GM12878 (cell line): ENCODE results near the gene DIMT1. TPM values are rescaled to one million over a fixed set of nuclear protein-coding genes. Genes with fewer than 3 reads are reported as not detected.
A peak's percentile ranks its signal among the peaks of the same experiment; 100 is the strongest.

Experiments used
- ATF7 ChIP-seq: fragments of 450-650 bp; IDR thresholded peaks from 2 replicates; pipeline ENCODE4 v1.6.1; 2016; ENCODE audit warnings: low read depth, mild to moderate bottlenecking
- BACH1 ChIP-seq: fragments of 450-650 bp; IDR thresholded peaks from 2 replicates; pipeline ENCODE4 v1.6.1; 2017; ENCODE audit warnings: mild to moderate bottlenecking, borderline replicate concordance
- BMI1 ChIP-seq: fragments of 450-650 bp; IDR thresholded peaks from 2 replicates; pipeline ENCODE4 v1.6.1; 2016; ENCODE audit warnings: mild to moderate bottlenecking, moderate library complexity, borderline replicate concordance
- E2F4 ChIP-seq: IDR thresholded peaks from 2 replicates; pipeline ENCODE4 v1.6.1; 2012; ENCODE audit warnings: low read depth, low read length, improper control_type of control experiment
- ESRRA ChIP-seq: IDR thresholded peaks from 2 replicates; pipeline ENCODE4 v1.6.1; 2012; ENCODE audit warnings: mild to moderate bottlenecking, low read length, improper control_type of control experiment
- FOXK2 ChIP-seq: fragments of 450-650 bp; IDR thresholded peaks from 2 replicates; pipeline ENCODE4 v1.6.1; 2017; ENCODE audit warnings: mild to moderate bottlenecking, moderate library complexity
- GABPA ChIP-seq: IDR thresholded peaks from 2 replicates; pipeline ENCODE4 v1.6.1; 2014; ENCODE audit warnings: antibody characterized with exemption, low read depth, mild to moderate bottlenecking, inconsistent platforms
- GATAD2B ChIP-seq: fragments of 450-650 bp; conservative IDR thresholded peaks from 2 replicates; pipeline ENCODE4 v1.6.1; 2017; ENCODE audit warnings: low read depth, mild to moderate bottlenecking, moderate library complexity
- HCFC1 ChIP-seq: fragments of 150-350 bp; IDR thresholded peaks from 2 replicates; pipeline ENCODE4 v1.6.1; 2014; ENCODE audit warnings: low read length
- HDAC6 ChIP-seq: fragments of 200-600 bp; sonication (generic); IDR thresholded peaks from one replicate; pipeline ENCODE4 v1.8.0; 2017; ENCODE audit warnings: antibody characterized with exemption; ENCODE audit not compliant: unreplicated experiment
- JUND ChIP-seq: IDR thresholded peaks from 2 replicates; pipeline ENCODE4 v1.6.1; 2012; ENCODE audit warnings: low read depth, mild to moderate bottlenecking, low read length, improper control_type of control experiment, moderate library complexity
- MTA3 ChIP-seq: IDR thresholded peaks from 2 replicates; pipeline ENCODE4 v1.6.1; 2012; ENCODE audit warnings: low read length, inconsistent platforms, borderline replicate concordance
- MXI1 ChIP-seq: fragments of 150-350 bp; IDR thresholded peaks from 2 replicates; pipeline ENCODE4 v1.6.1; 2011; ENCODE audit warnings: low read depth, mild to moderate bottlenecking, inconsistent platforms, low read length, improper control_type of control experiment
- MYC ChIP-seq: IDR thresholded peaks from 2 replicates; pipeline ENCODE4 v1.6.1; 2011; ENCODE audit warnings: mild to moderate bottlenecking, low read length, moderate library complexity, inconsistent platforms; ENCODE audit not compliant: insufficient read depth, insufficient replicate concordance, insufficient read length, severe bottlenecking
- NBN ChIP-seq: fragments of 450-650 bp; IDR thresholded peaks from 2 replicates; pipeline ENCODE4 v1.6.1; 2016
- NR2F1 ChIP-seq: fragments of 450-650 bp; conservative IDR thresholded peaks from 2 replicates; pipeline ENCODE4 v1.6.1; 2017; ENCODE audit warnings: mild to moderate bottlenecking
- NRF1 ChIP-seq: conservative IDR thresholded peaks from 2 replicates; pipeline ENCODE4 v1.6.1; 2011; ENCODE audit warnings: mild to moderate bottlenecking, low read depth, low read length, improper control_type of control experiment
- PAX5 ChIP-seq: IDR thresholded peaks from 2 replicates; pipeline ENCODE4 v1.6.1; 2011; ENCODE audit warnings: low read depth, low read length, borderline replicate concordance
- PAX8 ChIP-seq: fragments of 450-650 bp; IDR thresholded peaks from 2 replicates; pipeline ENCODE4 v1.6.1; 2017; ENCODE audit warnings: mild to moderate bottlenecking, moderate library complexity
- PKNOX1 ChIP-seq: fragments of 450-650 bp; IDR thresholded peaks from 2 replicates; pipeline ENCODE4 v1.6.1; 2016; ENCODE audit warnings: mild to moderate bottlenecking
- PML ChIP-seq: IDR thresholded peaks from 2 replicates; pipeline ENCODE4 v1.6.1; 2012; ENCODE audit warnings: low read length, inconsistent platforms
- RCOR1 ChIP-seq: conservative IDR thresholded peaks from 2 replicates; pipeline ENCODE4 v1.6.1; 2012; ENCODE audit warnings: low read depth, low read length, improper control_type of control experiment
- SREBF2 ChIP-seq: IDR thresholded peaks from 2 replicates; pipeline ENCODE4 v1.6.1; 2012; ENCODE audit warnings: mild to moderate bottlenecking, low read length
- ZNF592 ChIP-seq: fragments of 450-650 bp; IDR thresholded peaks from 2 replicates; pipeline ENCODE4 v1.6.1; 2017; ENCODE audit warnings: mild to moderate bottlenecking, moderate library complexity
- polyA plus RNA-seq, 11 experiments: library from polyadenylated mRNA; depleted of rRNA in 4 of 11; unstranded in 6 of 11; stranded (reverse) in 5 of 11; fragments of >200 nt; fragmentation: Nextera tagmentation in 4 of 11; fragmentation: Illumina TruSeq in 1 of 11; extraction: Ambion mirVana in 4 of 11; extraction: Trizol in 1 of 11; gene quantifications; 1 replicate in 1 of 11; 2 replicates in 10 of 11; pipeline versions ENCODE4 v1.2.1 to v1.2.3, GENCODE V29; 2011 to 2016; ENCODE audit warnings: inconsistent platforms in 2 of 11, missing spikeins in 2 of 11, low read depth in 1 of 11
- total RNA-seq, 4 experiments: library from RNA; depleted of rRNA in 3 of 4; stranded (reverse); fragments of >200 nt in 3 of 4; fragmentation: Illumina TruSeq in 1 of 4; extraction: Trizol in 1 of 4; gene quantifications; 2 replicates each; pipeline versions ENCODE4 v1.2.1 to v1.2.3, GENCODE V29; 2013 to 2021
- TF ChIP-seq, protein P1 (sequence below): fragments of 450-650 bp; IDR thresholded peaks from 2 replicates; pipeline ENCODE4 v1.6.1; 2017; ENCODE audit warnings: borderline replicate concordance

The DIMT1 gene
- total and polyA plus RNA-seq, 10 of the 15 experiments (the other 5 are each of a cell fraction or from before 2014, with no cell fraction given), result 19.0 to 66.2 (median 31.6) TPM

GRCh38 chr5:62354028-62354874 lies 49.5 kb downstream of the DIMT1 start (continued):
- no peak for TF ChIP-seq MXI1
- no peak for TF ChIP-seq HDAC6
- no peak for TF ChIP-seq MYC
- no peak for TF ChIP-seq NBN
- TF ChIP-seq ZNF592, result 0 out of 2 replicates have a peak, but pooled peaks have one; percentile 16
- TF ChIP-seq NR2F1, result peak; percentile 57; the same call in 1 of the 2 replicates
- TF ChIP-seq BMI1, result no peak
- TF ChIP-seq RCOR1, result no peak
- no peak for TF ChIP-seq ESRRA
- TF ChIP-seq PAX8, result no peak
- no peak for TF ChIP-seq SREBF2
- no peak for TF ChIP-seq BACH1
- no peak for TF ChIP-seq NRF1
- no peak for TF ChIP-seq PAX5
- no peak for TF ChIP-seq HCFC1
- TF ChIP-seq JUND, result no peak
- TF ChIP-seq E2F4, result no peak
- TF ChIP-seq, protein P1, sequence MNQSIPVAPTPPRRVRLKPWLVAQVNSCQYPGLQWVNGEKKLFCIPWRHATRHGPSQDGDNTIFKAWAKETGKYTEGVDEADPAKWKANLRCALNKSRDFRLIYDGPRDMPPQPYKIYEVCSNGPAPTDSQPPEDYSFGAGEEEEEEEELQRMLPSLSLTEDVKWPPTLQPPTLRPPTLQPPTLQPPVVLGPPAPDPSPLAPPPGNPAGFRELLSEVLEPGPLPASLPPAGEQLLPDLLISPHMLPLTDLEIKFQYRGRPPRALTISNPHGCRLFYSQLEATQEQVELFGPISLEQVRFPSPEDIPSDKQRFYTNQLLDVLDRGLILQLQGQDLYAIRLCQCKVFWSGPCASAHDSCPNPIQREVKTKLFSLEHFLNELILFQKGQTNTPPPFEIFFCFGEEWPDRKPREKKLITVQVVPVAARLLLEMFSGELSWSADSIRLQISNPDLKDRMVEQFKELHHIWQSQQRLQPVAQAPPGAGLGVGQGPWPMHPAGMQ, result no peak
- TF ChIP-seq GATAD2B, result no peak
- TF ChIP-seq MTA3, result no peak
- no peak for TF ChIP-seq GABPA
- TF ChIP-seq PML, result no peak
- TF ChIP-seq FOXK2, result no peak
- no peak for TF ChIP-seq PKNOX1
- TF ChIP-seq ATF7, result no peak
